ENCODE results near the gene LRP5. TPM values are rescaled to one million over a fixed set of nuclear protein-coding genes. Genes with fewer than 3 reads are reported as not detected.

Gene LRP5
- total RNA-seq, 1 donor from 2014 or later: 9.4 TPM

DNA sequence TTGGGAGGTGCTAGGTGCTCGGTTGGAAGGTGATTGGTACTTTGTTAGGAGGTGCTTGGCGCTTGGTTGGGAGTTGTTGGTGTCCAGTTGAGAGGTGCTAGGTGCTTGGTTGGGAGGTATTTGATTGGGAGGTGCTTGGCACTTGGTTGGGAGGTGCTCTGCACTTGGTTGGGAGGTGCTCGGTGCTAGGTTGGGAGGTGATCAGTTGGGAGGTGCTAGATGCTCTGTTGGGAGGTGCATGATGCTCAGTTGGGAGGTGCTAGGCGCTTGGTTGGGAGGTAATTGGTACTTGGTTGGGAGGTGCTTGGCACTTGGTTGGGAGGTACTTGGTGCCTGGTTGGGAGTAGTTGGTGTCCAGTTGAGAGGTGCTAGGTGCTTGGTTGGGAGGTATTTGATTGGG is 40.2 kb downstream of the LRP5 start:
- no peak for DNase-seq (ENCODE audit: low spot score)

DNA sequence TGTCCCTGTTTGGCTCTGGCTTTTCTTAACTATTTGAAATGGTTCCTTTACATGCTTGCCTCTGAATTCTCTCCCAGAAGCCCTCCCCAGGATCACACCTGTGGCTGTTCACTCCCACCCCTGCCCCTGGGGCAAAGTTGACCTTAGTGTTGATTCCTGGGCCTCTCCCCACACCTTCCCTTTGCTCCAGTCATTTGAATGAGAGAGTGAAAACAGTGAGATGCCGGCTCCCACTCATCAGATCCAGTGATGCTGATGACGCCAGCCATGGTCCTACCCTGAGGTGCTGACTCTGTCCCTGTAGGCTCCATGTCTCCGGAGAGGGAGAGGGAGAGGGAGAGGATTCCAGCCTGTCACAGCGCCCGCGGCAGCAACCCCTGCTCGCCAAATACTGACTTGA is 40.7 kb downstream of the LRP5 start:
- Mint-ChIP-seq H3K27me3 (ENCODE audit: low read depth) (no peaks in the 10 kb centered on the region), H3K4me3 (ENCODE audit: low read depth) (no peak overlapping the region), H3K27ac (no peak overlapping the region), H3K4me1 (ENCODE audit: low read depth) (no peaks in the 10 kb centered on the region), H3K9me3 (no peaks in the 10 kb centered on the region), H3K36me3 (ENCODE audit: low read depth) (no peaks in the 10 kb centered on the region)
- intact Hi-C loops (cut with micrococcal nuclease): no loop called here
- no peak for DNase-seq (ENCODE audit: low spot score)

More for the DNA sequence above, 40.2 kb downstream of the LRP5 start:
- Mint-ChIP-seq H3K36me3 (ENCODE audit: low read depth) (no peaks in the 10 kb centered on the region), H3K4me1 (ENCODE audit: low read depth) (no peaks in the 10 kb centered on the region), H3K9me3 (no peaks in the 10 kb centered on the region), H3K27me3 (ENCODE audit: low read depth) (no peaks in the 10 kb centered on the region), H3K27ac (no peak overlapping the region), H3K4me3 (ENCODE audit: low read depth) (no peak overlapping the region)
- intact Hi-C loops (cut with micrococcal nuclease): no loop called here

DNA sequence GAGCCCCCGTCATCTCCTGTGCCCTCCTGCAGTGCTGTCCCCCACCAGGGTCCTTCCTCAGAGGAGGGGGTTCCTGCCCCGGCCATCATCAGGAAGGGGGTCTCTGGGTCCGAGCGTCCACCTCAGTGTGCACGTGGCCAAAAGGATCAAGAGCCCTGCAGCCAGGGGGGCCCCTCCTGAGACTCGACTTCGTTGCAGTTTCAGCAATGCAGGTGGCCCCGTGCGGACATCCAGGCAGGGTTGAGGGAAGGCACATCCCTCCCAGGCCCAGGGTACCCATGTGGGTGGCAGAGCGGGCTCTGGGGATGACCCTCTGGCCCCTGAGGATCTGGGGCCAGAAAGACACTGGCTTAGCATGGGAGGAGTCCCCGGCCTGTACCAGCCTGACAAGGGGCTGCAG is 41.3 kb downstream of the LRP5 start:
- DNase-seq (ENCODE audit: low spot score): no peak
- Mint-ChIP-seq H3K27ac (no peak overlapping the region), H3K36me3 (ENCODE audit: low read depth) (no peaks in the 10 kb centered on the region), H3K27me3 (ENCODE audit: low read depth) (no peaks in the 10 kb centered on the region), H3K4me1 (ENCODE audit: low read depth) (no peaks in the 10 kb centered on the region), H3K9me3 (no peaks in the 10 kb centered on the region), H3K4me3 (ENCODE audit: low read depth) (no peak overlapping the region)
- intact Hi-C loops (cut with micrococcal nuclease): no loop called here

DNA sequence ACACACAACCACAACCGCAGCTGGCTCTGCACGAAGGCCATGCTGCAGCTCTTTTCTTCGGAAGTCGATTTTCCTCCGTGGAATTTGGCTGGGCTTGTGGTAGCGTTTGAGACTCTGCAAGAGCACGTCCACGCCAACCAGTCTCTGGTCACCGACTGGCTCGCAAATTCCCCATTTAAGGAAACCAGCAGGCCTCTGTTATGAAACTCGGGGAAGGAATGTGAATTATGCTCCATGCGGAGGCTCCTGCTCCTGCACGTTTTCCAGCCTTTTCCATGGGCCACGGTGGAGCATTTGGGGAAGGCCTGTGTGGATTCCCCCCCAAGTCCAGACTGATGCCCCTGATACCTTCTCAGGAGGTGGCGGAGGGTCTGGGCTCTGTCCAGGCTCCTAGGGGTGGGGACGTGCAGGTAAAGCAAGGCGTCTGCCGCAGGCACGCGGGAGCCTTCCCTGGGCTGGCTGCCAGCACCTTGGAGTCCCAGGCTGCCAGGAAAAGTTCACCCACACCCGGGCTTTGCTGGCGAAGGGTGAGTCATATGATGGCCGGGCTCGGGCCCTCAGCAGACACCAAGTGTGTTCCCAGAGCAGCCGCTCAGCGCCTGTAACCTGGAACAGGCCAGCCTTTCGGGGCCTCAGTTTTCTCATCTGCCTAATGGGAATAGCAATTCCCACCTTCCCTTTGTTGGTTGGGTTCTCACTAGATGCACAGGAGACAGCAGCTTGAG is 41.9 kb downstream of the LRP5 start:
- intact Hi-C loops (cut with micrococcal nuclease): no loop called here
- H3K4me1 Mint-ChIP-seq (ENCODE audit: low read depth): no peaks in the 10 kb centered on the region
- no peak overlapping the region for H3K27ac Mint-ChIP-seq
- H3K4me3 Mint-ChIP-seq (ENCODE audit: low read depth): no peak overlapping the region
- DNase-seq (ENCODE audit: low spot score): no peak
- H3K27me3 Mint-ChIP-seq (ENCODE audit: low read depth): no peaks in the 10 kb centered on the region
- H3K36me3 Mint-ChIP-seq (ENCODE audit: low read depth): no peaks in the 10 kb centered on the region
- no peaks in the 10 kb centered on the region for H3K9me3 Mint-ChIP-seq

DNA sequence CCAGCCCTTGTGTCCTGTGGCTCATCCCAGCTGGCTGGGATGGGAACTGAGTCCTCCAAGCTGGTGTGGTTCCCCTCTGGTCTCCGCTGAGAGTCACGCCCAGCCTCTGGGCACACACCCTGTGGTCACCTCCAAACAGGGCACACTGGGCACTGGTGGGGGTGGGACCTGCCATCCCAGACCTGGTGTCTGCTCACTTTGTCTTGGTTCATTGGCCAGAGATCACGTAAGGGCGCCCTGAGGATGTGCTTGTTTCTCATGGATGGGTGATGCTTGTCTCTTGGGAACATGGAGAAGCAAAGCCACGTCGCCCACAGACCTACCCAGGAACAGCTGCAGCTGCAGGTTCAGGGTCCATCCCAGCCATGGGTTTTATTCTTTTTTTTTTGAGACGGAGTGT is 43.1 kb downstream of the LRP5 start:
- DNase-seq (ENCODE audit: low spot score): no peak
- H3K4me1 Mint-ChIP-seq (ENCODE audit: low read depth): no peaks in the 10 kb centered on the region
- no peaks in the 10 kb centered on the region for H3K36me3 Mint-ChIP-seq (ENCODE audit: low read depth)
- no peak overlapping the region for H3K4me3 Mint-ChIP-seq (ENCODE audit: low read depth)
- H3K27ac Mint-ChIP-seq: no peak overlapping the region
- H3K27me3 Mint-ChIP-seq (ENCODE audit: low read depth): no peaks in the 10 kb centered on the region
- intact Hi-C loops (cut with micrococcal nuclease): no loop called here
- no peaks in the 10 kb centered on the region for H3K9me3 Mint-ChIP-seq

DNA sequence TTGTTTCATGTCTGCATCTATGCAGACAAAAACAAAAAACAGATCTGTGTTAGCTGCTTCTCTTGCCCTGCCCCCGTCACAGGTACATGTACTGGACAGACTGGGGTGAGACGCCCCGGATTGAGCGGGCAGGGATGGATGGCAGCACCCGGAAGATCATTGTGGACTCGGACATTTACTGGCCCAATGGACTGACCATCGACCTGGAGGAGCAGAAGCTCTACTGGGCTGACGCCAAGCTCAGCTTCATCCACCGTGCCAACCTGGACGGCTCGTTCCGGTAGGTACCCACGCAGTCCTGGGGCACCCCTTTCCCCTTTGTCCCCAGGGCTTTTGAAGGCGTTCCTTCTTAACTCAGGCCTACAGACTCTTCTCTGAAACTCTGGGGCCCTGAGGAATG is 45.2 kb downstream of the LRP5 start:
- intact Hi-C loops (cut with micrococcal nuclease): no loop called here
- Mint-ChIP-seq H3K36me3 (ENCODE audit: low read depth) (no peaks in the 10 kb centered on the region), H3K27ac (no peak overlapping the region), H3K4me1 (ENCODE audit: low read depth) (no peaks in the 10 kb centered on the region), H3K9me3 (no peaks in the 10 kb centered on the region), H3K27me3 (ENCODE audit: low read depth) (no peaks in the 10 kb centered on the region), H3K4me3 (ENCODE audit: low read depth) (no peak overlapping the region)
- no peak for DNase-seq (ENCODE audit: low spot score)

DNA sequence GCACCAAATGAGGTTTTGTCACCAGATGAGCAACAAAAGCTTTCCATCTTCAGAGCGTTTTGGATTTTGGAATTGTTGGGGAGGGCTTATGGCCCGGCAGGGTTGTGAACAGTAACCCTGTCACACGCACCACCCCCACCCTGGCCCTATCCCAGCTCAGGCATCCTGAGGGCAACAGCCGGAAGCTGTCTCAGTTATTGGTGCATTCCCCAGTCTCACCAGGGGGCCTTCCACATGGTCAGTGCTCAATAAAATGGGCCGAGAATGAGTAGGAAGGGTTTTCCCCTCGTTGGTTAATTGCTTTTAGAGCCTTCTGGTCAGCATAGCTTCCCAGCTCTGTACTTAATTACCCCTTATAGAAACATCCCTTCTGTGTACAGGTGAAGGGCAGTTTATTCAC is 46.0 kb downstream of the LRP5 start:
- no peaks in the 10 kb centered on the region for H3K36me3 Mint-ChIP-seq (ENCODE audit: low read depth)
- H3K9me3 Mint-ChIP-seq: no peaks in the 10 kb centered on the region
- no peak overlapping the region for H3K27ac Mint-ChIP-seq
- H3K4me1 Mint-ChIP-seq (ENCODE audit: low read depth): no peaks in the 10 kb centered on the region
- no peaks in the 10 kb centered on the region for H3K27me3 Mint-ChIP-seq (ENCODE audit: low read depth)
- H3K4me3 Mint-ChIP-seq (ENCODE audit: low read depth): no peak overlapping the region
- intact Hi-C loops (cut with micrococcal nuclease): no loop called here
- no peak for DNase-seq (ENCODE audit: low spot score)

DNA sequence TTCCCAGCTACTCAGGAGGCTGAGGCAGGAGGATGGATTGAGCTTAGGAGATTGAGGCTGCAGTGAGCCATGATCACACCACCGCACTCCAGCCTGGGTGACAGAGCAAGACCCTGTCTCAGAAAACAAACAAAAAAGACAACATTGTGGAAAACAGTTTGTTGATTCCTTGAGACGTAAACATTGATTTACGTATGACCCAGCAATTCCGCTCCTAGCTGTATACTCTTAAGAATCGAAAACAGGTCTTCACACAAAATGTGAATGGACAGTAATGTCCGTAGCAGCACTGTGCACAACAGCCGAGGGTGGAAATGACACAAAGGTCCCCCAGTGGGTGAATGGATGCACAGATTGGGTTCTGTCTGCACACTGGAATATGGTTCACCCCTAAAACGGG is 49.3 kb downstream of the LRP5 start:
- H3K4me1 Mint-ChIP-seq (ENCODE audit: low read depth): peaks cover 7% of the 10 kb centered on the region
- no peaks in the 10 kb centered on the region for H3K36me3 Mint-ChIP-seq (ENCODE audit: low read depth)

DNA sequence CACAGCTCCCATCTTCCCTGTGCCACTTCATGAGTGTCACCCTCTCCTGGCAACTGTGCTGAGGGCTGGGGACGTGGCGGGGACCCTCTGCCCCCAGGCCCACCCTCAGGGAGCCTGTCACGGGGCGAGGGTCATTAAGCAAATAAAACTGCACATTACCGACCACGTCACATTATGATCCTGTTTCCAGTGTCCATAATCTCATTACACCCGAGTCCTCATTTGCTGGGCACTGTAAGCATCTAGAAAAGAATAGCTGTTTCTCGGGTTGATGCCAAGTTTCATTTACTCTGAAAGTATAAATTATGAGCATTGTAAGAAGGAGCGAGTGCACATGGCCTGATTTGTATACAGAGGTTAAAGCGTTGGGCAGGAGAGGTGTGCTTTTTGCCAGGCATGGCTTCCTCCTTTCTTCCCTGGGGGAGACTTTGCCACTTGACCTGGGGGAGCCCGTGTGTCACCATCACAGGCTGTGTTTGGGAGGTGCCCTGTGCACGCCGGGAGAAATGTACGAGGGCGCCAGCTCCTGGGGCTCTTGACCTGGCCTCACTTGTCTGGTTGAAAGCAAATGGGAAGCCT is 50.5 kb downstream of the LRP5 start:
- Mint-ChIP-seq H3K27me3 (ENCODE audit: low read depth) (no peaks in the 10 kb centered on the region), H3K36me3 (ENCODE audit: low read depth) (no peaks in the 10 kb centered on the region), H3K9me3 (no peaks in the 10 kb centered on the region), H3K27ac (no peak overlapping the region), H3K4me3 (ENCODE audit: low read depth) (no peak overlapping the region), H3K4me1 (ENCODE audit: low read depth) (peaks cover 7% of the 10 kb centered on the region)
- intact Hi-C loops (cut with micrococcal nuclease): no loop called here
- no peak for DNase-seq (ENCODE audit: low spot score)

More for the DNA sequence above, 49.3 kb downstream of the LRP5 start:
- intact Hi-C loops (cut with micrococcal nuclease): no loop called here
- no peak overlapping the region for H3K27ac Mint-ChIP-seq
- no peaks in the 10 kb centered on the region for H3K27me3 Mint-ChIP-seq (ENCODE audit: low read depth)
- H3K9me3 Mint-ChIP-seq: no peaks in the 10 kb centered on the region
- DNase-seq (ENCODE audit: low spot score): no peak
- H3K4me3 Mint-ChIP-seq (ENCODE audit: low read depth): no peak overlapping the region

DNA sequence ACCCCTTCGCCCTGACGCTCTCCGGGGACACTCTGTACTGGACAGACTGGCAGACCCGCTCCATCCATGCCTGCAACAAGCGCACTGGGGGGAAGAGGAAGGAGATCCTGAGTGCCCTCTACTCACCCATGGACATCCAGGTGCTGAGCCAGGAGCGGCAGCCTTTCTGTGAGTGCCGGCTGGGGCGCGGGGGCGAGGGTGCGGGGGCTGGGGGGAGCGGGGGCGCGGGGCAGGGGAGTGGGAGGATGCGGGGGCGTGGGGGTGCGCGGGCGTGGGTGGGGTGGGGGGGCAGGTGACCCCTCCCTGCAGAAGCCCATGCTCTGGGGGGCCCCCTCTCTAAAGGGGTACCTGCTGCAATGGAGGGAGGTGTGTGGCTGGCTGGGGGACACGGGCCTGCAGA is 51.4 kb downstream of the LRP5 start:
- Mint-ChIP-seq H3K36me3 (ENCODE audit: low read depth) (no peaks in the 10 kb centered on the region), H3K4me1 (ENCODE audit: low read depth) (peaks cover 7% of the 10 kb centered on the region), H3K4me3 (ENCODE audit: low read depth) (no peak overlapping the region), H3K9me3 (no peaks in the 10 kb centered on the region), H3K27me3 (ENCODE audit: low read depth) (no peaks in the 10 kb centered on the region), H3K27ac (no peak overlapping the region)
- intact Hi-C loops (cut with micrococcal nuclease): no loop called here
- no peak for DNase-seq (ENCODE audit: low spot score)

DNA sequence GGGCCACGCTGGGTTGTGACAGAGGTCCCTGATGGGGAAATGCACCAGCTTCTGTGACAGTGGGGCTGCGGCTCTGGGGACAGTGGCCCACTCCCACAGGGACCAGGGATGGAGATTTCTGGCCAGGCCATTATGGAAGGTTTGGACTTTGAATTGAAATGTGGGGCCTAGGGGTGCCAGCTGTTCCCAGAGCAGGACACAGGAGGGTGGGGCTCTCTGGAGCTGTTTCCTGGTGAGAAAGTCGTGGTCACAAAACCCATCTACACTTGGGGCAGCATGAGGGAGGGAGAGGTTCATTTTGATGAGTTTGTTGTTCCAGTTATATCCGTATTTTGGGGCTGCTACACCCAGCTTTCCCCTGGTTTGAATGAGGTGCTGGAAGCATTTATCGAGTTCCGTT is 52.2 kb downstream of the LRP5 start:
- H3K27ac Mint-ChIP-seq: no peak overlapping the region
- intact Hi-C loops (cut with micrococcal nuclease): no loop called here
- H3K4me1 Mint-ChIP-seq (ENCODE audit: low read depth): peaks cover 7% of the 10 kb centered on the region
- H3K27me3 Mint-ChIP-seq (ENCODE audit: low read depth): no peaks in the 10 kb centered on the region
- no peak for DNase-seq (ENCODE audit: low spot score)
- no peaks in the 10 kb centered on the region for H3K9me3 Mint-ChIP-seq
- no peak overlapping the region for H3K4me3 Mint-ChIP-seq (ENCODE audit: low read depth)
- no peaks in the 10 kb centered on the region for H3K36me3 Mint-ChIP-seq (ENCODE audit: low read depth)

DNA sequence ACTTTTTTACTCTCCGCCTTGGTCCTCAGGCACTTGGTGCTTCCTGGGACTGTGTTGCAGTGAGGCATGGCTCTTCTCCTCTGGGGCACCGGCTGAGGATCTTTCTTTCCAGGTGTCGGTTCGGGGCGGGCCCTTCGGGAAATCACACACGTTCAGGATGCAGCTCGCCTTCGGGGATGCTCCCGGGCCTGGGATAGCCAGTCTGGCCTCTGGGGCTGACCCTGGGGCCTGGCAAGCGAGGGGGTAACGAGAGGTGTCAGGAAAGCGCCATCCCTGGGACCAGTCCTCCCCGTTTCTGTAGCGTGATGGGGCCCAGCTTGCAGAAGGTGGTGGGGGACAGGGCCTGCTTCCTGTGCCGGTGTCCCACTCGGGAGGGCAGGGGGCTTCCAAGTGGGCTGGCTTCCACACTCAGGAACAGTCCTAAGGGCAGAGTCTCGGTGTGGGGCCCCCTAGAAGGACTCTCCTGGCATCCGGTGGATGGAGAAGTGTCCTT is 53.6 kb downstream of the LRP5 start:
- Mint-ChIP-seq H3K4me1 (ENCODE audit: low read depth) (peaks cover 7% of the 10 kb centered on the region), H3K27ac (no peak overlapping the region), H3K4me3 (ENCODE audit: low read depth) (no peak overlapping the region), H3K9me3 (no peaks in the 10 kb centered on the region), H3K27me3 (ENCODE audit: low read depth) (no peaks in the 10 kb centered on the region), H3K36me3 (ENCODE audit: low read depth) (no peaks in the 10 kb centered on the region)
- intact Hi-C loops (cut with micrococcal nuclease): no loop called here
- DNase-seq (ENCODE audit: low spot score): no peak

DNA sequence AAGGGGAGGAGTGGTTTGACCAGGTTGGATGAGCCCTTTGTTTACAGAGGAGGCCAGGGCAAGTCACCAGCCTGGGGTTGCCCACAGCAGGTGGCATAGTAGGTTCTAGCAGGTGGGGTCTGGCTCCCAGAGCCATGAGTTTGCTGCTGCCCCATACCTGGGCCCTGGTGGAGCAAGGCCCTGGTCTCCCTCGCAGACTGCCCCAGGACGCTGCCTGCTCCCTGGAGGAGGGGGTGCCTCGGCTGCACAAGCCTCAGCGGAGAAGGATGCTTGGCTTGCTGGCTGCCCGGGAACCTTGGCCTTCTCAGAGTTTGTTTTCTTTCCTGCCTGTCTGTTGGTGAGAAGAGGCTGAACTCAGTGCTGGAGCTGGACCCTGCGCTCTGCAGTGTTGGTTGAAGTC is 54.9 kb downstream of the LRP5 start:
- Mint-ChIP-seq H3K9me3 (no peaks in the 10 kb centered on the region), H3K27ac (no peak overlapping the region), H3K4me1 (ENCODE audit: low read depth) (peaks cover 7% of the 10 kb centered on the region), H3K4me3 (ENCODE audit: low read depth) (no peak overlapping the region), H3K36me3 (ENCODE audit: low read depth) (no peaks in the 10 kb centered on the region), H3K27me3 (ENCODE audit: low read depth) (no peaks in the 10 kb centered on the region)
- intact Hi-C loops (cut with micrococcal nuclease): no loop called here
- no peak for DNase-seq (ENCODE audit: low spot score)
